Astrocyte of the spinal cord (primary cell): ENCODE data around the gene KANK2.

Experiments
- DNase-seq: peaks from one replicate; pipeline ENCODE4 v3.0.0; 2011; ENCODE audit warnings: low read depth, low spot score
- H3K4me3 ChIP-seq: 2 replicates; pipeline ENCODE4 v1.5.1; 2011; ENCODE audit warnings: low read depth, mild to moderate bottlenecking, low read length, moderate library complexity
- CTCF ChIP-seq: IDR thresholded peaks from 2 replicates; pipeline ENCODE4 v1.5.1; 2012; ENCODE audit warnings: low read depth, mild to moderate bottlenecking, low read length, inconsistent platforms
- in situ Hi-C: cut with HindIII; loops from 2 replicates; pipeline ENCODE4 v1.10.0; 2017; ENCODE audit warnings: low sequenced_read_pairs

The KANK2 gene

DNA sequence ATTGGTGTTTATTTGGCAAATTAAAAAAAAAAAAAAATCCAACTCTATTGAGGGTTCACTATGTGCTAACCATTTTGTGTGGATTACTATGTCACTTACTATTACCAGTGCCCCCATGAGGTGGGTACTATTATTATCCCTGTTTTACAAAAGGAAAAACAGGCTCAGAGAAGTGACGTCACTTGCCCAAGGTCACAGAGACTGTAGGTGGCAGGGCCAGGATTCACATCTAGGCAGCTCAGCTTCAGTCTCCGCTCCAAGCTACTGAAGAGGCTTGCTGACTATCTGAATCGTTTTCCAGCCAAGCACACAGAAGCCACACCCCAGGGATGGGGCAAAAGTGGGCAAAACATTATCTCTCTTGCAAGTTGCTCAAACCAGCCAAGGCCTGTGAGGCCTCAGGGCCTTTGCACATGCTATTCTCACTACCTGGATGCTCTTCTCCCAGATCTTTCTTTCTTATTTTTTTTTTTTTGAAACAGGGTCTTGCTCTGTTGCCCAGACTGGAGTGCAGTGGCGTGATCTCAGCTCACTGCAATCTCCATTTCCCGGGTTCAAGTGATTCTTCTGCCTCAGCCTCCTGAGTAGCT lies 37.2 kb upstream of the KANK2 start:
- no peak for DNase-seq
- in situ Hi-C loops = no loop called here
- H3K4me3 ChIP-seq = no peak overlapping the region
- no peak for TF ChIP-seq CTCF

- TF ChIP-seq CTCF = no peak
- no peak overlapping the region for H3K4me3 ChIP-seq
- in situ Hi-C loops = no loop called here
- DNase-seq = no peak
Measured at GRCh38 chr19:11233073-11233472, 35.7 kb upstream of the KANK2 start.

- in situ Hi-C loops = no loop called here
- no peak for DNase-seq
- no peak for TF ChIP-seq CTCF
- no peak overlapping the region for H3K4me3 ChIP-seq
Measured at GRCh38 chr19:11232555-11232954, 35.2 kb upstream of the KANK2 start.

DNA sequence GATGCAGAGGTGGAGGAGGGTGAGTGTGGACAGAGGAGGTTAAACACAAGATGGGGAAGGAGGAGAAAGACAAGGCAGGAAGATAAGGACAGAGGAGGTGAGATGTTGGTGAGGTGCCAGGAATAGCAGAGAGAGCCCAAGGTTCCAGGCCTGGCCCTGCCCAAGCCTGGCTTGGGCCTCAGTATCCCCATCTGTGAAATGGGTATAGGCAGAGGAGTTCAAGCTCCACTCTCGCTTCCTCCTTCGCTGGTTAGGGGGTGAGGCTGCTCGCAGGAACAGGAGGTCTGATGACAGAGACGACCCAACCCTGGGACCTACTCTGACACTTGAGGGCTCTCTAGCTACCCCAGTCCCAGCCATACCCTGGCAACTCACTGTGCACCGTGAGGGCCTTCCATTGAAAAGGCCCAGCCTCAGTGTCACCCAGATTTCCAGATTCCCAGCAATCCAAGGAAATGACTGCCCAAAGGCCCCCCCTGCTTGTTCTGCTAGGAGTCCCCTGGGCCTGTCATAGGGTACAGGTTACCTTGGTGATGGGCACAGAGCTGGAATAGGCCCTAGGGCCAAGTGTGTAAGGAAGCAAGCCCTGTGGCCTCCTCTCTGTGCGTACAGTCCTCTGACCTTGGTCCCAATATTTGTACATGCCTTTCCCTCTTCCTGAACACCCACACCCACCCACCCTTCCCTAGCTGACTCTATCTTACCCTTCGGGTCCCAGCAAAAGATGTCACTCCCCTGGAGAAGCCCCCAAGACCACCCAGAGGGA lies 33.5 kb upstream of the KANK2 start:
- no peak for TF ChIP-seq CTCF
- in situ Hi-C loops = no loop called here
- no peak overlapping the region for H3K4me3 ChIP-seq
- no peak for DNase-seq

DNA sequence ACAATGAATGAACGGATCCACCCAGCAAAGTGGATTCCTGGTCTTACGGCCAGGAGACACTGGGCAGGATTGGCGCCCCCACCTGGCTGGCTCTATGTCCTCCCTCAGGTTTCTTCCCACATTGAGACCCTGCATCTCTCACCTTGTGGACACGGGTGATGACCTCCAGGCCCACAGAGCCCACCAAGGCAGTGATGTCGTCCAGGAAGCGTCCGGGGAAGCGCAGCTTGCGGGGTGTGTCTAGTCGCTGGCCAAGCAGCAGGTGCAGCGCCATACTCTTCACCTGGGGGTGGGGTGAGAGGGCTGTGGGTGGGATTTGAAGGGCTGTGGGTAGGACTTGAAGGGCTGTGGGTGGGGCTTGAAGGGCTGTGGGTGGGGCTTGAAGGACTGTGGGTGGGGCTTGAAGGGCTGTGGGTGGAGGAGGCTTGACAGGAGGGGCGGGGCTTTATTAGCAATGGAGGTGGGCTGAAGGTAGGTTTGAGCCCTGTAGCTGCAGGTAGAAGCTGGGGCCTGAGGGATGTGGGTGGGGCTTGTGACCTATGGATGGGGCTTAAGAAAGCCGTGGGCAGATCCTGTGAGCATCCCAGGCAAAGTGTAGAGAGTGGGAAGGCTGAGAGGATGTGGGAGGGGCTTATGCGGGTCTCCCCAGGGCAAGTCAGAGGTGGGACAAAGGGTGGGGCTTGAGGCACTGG lies 30.0 kb upstream of the KANK2 start:
- DNase-seq = no peak
- no peak for TF ChIP-seq CTCF
- in situ Hi-C loops = no loop called here
- no peak overlapping the region for H3K4me3 ChIP-seq

- DNase-seq = no peak
- TF ChIP-seq CTCF = no peak
- no peak overlapping the region for H3K4me3 ChIP-seq
- in situ Hi-C loops = no loop called here
Measured at GRCh38 chr19:11226716-11227166, 29.4 kb upstream of the KANK2 start.
